Measurements from ENCODE around the gene THRB.

THRB gene

DNA sequence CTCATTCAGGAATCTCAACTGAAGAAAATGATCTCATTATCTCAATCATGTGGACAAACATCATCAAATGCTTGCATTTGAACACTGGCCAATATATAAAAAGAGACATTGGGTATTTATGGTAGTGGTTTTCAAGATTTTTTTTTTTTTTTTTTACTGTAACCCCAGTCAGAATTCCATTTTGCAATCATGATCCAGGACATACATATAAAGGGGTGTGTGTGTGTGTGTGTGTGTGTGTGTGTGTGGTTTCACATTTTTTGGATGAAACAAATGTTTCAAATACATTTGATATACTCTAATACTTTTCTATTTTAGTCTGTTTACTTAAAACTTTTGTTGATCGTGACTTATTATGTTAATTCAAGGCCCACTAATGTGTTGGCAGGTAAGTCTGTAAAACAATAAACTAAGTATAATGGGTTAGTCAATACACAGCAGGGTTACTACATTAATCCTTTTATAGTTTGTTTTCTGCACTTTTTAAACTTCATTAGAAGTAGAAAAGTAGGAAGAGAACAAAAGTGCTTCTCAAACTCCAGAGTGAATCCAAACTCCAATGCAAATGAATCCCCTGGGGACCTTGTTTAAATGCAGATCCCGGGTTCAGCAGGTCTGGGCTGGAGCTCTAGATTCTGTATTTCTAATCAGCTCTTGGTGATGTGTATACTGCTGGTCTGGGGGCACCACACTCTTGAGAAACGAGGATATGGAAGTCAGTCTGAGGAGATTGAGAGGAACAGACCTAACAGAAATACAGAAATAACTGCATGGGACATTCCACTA, 17.6 kb downstream of the THRB start:
- TF ChIP-seq, protein P1, sequence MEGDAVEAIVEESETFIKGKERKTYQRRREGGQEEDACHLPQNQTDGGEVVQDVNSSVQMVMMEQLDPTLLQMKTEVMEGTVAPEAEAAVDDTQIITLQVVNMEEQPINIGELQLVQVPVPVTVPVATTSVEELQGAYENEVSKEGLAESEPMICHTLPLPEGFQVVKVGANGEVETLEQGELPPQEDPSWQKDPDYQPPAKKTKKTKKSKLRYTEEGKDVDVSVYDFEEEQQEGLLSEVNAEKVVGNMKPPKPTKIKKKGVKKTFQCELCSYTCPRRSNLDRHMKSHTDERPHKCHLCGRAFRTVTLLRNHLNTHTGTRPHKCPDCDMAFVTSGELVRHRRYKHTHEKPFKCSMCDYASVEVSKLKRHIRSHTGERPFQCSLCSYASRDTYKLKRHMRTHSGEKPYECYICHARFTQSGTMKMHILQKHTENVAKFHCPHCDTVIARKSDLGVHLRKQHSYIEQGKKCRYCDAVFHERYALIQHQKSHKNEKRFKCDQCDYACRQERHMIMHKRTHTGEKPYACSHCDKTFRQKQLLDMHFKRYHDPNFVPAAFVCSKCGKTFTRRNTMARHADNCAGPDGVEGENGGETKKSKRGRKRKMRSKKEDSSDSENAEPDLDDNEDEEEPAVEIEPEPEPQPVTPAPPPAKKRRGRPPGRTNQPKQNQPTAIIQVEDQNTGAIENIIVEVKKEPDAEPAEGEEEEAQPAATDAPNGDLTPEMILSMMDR (IDR thresholded peaks at IDR 0.05; ENCODE audit: borderline replicate concordance, control extremely low read depth, extremely low read depth, insufficient read depth, missing control alignments), result no peak
- DNase-seq (ENCODE audit: low spot score), result no peak
- in situ Hi-C loops (cut with MboI; ENCODE audit: low sequenced_read_pairs, unreplicated experiment), result loop anchor here (25.0 kb wide), 1 partner anchor 490 kb away; no protein-coding TSS in a partner anchor

GRCh38 chr3:24475925-24476324, 18.7 kb downstream of the THRB start:
- TF ChIP-seq, protein P1 (IDR thresholded peaks at IDR 0.05; ENCODE audit: borderline replicate concordance, control extremely low read depth, extremely low read depth, insufficient read depth, missing control alignments), result no peak
- in situ Hi-C loops (cut with MboI; ENCODE audit: low sequenced_read_pairs, unreplicated experiment), result loop anchor here (25.0 kb wide), 1 partner anchor 489 kb away; no protein-coding TSS in a partner anchor
- DNase-seq (ENCODE audit: low spot score), result no peak

DNA sequence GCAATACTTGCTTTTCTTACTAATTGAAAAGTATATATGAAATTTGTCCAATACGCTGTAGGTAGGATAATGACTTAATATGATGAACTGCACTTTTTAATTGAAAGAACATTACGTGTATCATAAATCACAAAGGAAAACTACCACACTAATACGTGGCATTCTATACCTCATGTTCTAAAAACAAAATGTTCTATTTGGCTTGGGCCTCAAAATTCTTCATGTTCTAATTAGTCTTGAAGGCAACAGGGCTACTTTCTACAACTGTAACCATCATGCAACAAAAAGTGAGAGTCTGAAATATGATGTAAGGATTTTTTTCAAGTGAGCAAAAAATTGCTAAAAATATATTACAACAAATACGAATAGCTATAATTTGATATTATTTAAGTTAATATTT, 19.8 kb downstream of the THRB start:
- in situ Hi-C loops (cut with MboI; ENCODE audit: low sequenced_read_pairs, unreplicated experiment), result loop anchor here (25.0 kb wide), 1 partner anchor 488 kb away; no protein-coding TSS in a partner anchor
- no peak for DNase-seq (ENCODE audit: low spot score)
- TF ChIP-seq, protein P1 (IDR thresholded peaks at IDR 0.05; ENCODE audit: borderline replicate concordance, control extremely low read depth, extremely low read depth, insufficient read depth, missing control alignments), result no peak

DNA sequence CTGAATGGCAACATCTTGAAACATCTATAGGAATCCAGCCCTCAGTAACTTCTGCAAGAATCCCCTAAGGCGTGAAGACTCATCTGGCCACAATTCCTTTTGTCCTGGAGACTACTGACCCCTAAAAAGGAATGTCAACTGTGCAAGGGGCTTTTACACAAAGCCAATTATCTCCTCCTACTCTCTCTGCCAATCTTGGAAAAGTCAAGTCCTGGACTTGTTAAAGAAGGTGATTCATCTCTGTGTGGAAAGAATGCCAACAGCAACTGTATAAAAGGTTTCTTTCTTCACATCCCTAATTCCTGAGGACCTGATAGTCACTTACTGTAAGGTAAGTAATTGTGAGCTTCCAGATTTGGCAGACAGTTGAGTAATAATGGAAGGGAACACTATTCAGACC, 22.3 kb downstream of the THRB start:
- in situ Hi-C loops (cut with MboI; ENCODE audit: low sequenced_read_pairs, unreplicated experiment), result no loop called here
- TF ChIP-seq, protein P1 (IDR thresholded peaks at IDR 0.05; ENCODE audit: borderline replicate concordance, control extremely low read depth, extremely low read depth, insufficient read depth, missing control alignments), result no peak
- no peak for DNase-seq (ENCODE audit: low spot score)

DNA sequence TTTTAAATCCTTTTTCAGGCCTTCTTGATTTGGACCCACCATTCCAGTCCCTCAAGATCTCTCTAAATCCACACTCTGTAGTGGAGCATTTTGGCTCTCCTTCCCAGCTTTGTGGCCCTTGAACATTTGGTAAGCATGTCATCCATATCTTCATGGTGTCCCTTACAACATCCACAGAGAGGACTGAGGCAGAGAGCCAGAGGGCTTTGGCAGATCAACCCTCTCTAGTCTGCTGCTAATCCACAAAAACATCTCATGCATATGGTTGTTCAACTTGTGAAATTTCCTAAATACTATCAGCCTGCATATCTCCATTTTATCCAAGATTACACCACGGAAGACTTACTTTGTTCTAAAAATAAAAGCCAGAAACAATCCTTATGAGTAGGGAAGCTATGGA, 23.2 kb downstream of the THRB start:
- in situ Hi-C loops (cut with MboI; ENCODE audit: low sequenced_read_pairs, unreplicated experiment), result no loop called here
- no peak for DNase-seq (ENCODE audit: low spot score)
- TF ChIP-seq, protein P1 (IDR thresholded peaks at IDR 0.05; ENCODE audit: borderline replicate concordance, control extremely low read depth, extremely low read depth, insufficient read depth, missing control alignments), result no peak

GRCh38 chr3:24470277-24470676, 24.4 kb downstream of the THRB start:
- in situ Hi-C loops (cut with MboI; ENCODE audit: low sequenced_read_pairs, unreplicated experiment), result no loop called here
- TF ChIP-seq, protein P1 (IDR thresholded peaks at IDR 0.05; ENCODE audit: borderline replicate concordance, control extremely low read depth, extremely low read depth, insufficient read depth, missing control alignments), result no peak
- DNase-seq (ENCODE audit: low spot score), result no peak

Data from GM13976 (cell line).